IMR-90 (cell line): ENCODE measurements around the gene CNTN4. TPM values are rescaled to one million over a fixed set of nuclear protein-coding genes. Genes with fewer than 3 reads are reported as not detected.

Source experiments
- ATAC-seq: fragments of 200-7000 bp; cut with Tn5 transposase; 2 replicates; pipeline ENCODE4 v1.9.1; 2020; ENCODE audit warnings: low read depth, mild to moderate bottlenecking, moderate library complexity
- BruUV-seq: library from RNA; stranded (reverse); fragments of 400-500 nt; replicated peaks from 2 replicates; lab custom pipeline; 2021; lab: Mats Ljungman, UMichigan
- CTCF ChIA-PET: fragments of 300-600 bp; formaldehyde crosslinking; extraction: SDS; loops from one replicate; lab custom pipeline; 2021; ENCODE audit warnings: antibody characterized with exemption; lab: Yijun Ruan, JAX
- POLR2A ChIA-PET: fragments of 300-600 bp; sonication (Branson Sonifier 250); formaldehyde crosslinking; loops from one replicate; lab custom pipeline; 2022; ENCODE audit warnings: antibody characterized with exemption; ENCODE audit not compliant: unreplicated experiment; lab: Charles Lee
- DNase-seq: peaks from one replicate; pipeline ENCODE4 v3.0.0; 2013
- H2AFZ ChIP-seq: replicated peaks from 2 replicates; pipeline ENCODE3; 2013; ENCODE audit warnings: low read length, mild to moderate bottlenecking; ENCODE audit not compliant: poor library complexity
- H2AK5ac ChIP-seq: 2 replicates; pipeline ENCODE4 v1.6.1; 2013; ENCODE audit warnings: low read depth, low read length, inconsistent platforms
- H2AK9ac ChIP-seq: replicated peaks from 2 replicates; pipeline ENCODE3; 2013; ENCODE audit warnings: mild to moderate bottlenecking, low read depth, low read length, moderate library complexity; ENCODE audit not compliant: poor library complexity
- H2BK120ac ChIP-seq: 2 replicates; pipeline ENCODE4 v1.6.1; 2013; ENCODE audit warnings: low read depth, low read length, inconsistent platforms
- H2BK15ac ChIP-seq: 3 replicates; pipeline ENCODE4 v1.6.1; 2013; ENCODE audit warnings: low read depth, low read length, inconsistent platforms
- H2BK20ac ChIP-seq: 2 replicates; pipeline ENCODE4 v1.6.1; 2013; ENCODE audit warnings: low read depth, mild to moderate bottlenecking, inconsistent platforms, low read length, moderate library complexity
- H2BK5ac ChIP-seq: 2 replicates; pipeline ENCODE4 v1.6.1; 2013; ENCODE audit warnings: mild to moderate bottlenecking, low read depth, low read length, inconsistent platforms; ENCODE audit not compliant: poor library complexity, severe bottlenecking
- H3K14ac ChIP-seq: replicated peaks from 2 replicates; pipeline ENCODE4 v1.6.1; 2013; ENCODE audit warnings: low read depth, low read length, inconsistent platforms
- H3K18ac ChIP-seq: 2 replicates; pipeline ENCODE4 v1.6.1; 2013; ENCODE audit warnings: low read depth, low read length, control low read depth
- H3K23ac ChIP-seq: 2 replicates; pipeline ENCODE4 v1.6.1; 2013; ENCODE audit warnings: low read depth, low read length, inconsistent platforms
- H3K27ac ChIP-seq: 2 replicates; pipeline ENCODE4 v1.5.1; 2013; ENCODE audit warnings: mild to moderate bottlenecking, control low read depth, low read length; ENCODE audit not compliant: insufficient read depth
- H3K27me3 ChIP-seq: 2 replicates; pipeline ENCODE4 v1.6.1; 2013; ENCODE audit warnings: low read length; ENCODE audit not compliant: control insufficient read depth, insufficient read depth
- H3K36me3 ChIP-seq: 2 replicates; pipeline ENCODE4 v1.6.1; 2013; ENCODE audit warnings: low read length, mixed read lengths; ENCODE audit not compliant: control insufficient read depth, insufficient read depth
- H3K4ac ChIP-seq: 2 replicates; pipeline ENCODE4 v1.6.1; 2013; ENCODE audit warnings: low read depth, low read length, inconsistent platforms
- H3K4me1 ChIP-seq: 2 replicates; pipeline ENCODE4 v1.6.1; 2013; ENCODE audit warnings: low read length, mixed read lengths; ENCODE audit not compliant: control insufficient read depth, insufficient read depth
- H3K4me2 ChIP-seq: 2 replicates; pipeline ENCODE4 v1.6.1; 2013; ENCODE audit warnings: low read depth, mild to moderate bottlenecking, control low read depth, low read length, moderate library complexity
- H3K4me3 ChIP-seq: 2 replicates; pipeline ENCODE4 v1.5.1; 2013; ENCODE audit warnings: low read depth, mild to moderate bottlenecking, control low read depth, low read length, moderate library complexity; ENCODE audit not compliant: insufficient read depth
- H3K56ac ChIP-seq: 2 replicates; pipeline ENCODE4 v1.6.1; 2013; ENCODE audit warnings: low read length, inconsistent platforms; ENCODE audit not compliant: insufficient read depth; ENCODE audit errors: extremely low read depth
- H3K79me1 ChIP-seq, 2 experiments: 2 replicates each; pipeline ENCODE4 v1.6.1; 2013; ENCODE audit warnings: low read length in 2 of 2, inconsistent platforms in 1 of 2, low read depth in 1 of 2
- H3K9ac ChIP-seq: 2 replicates; pipeline ENCODE4 v1.6.1; 2013; ENCODE audit warnings: low read depth, low read length, control low read depth
- H3K9me1 ChIP-seq: 2 replicates; pipeline ENCODE4 v1.6.1; 2013; ENCODE audit warnings: low read length, inconsistent platforms; ENCODE audit not compliant: insufficient read depth
- H3K9me3 ChIP-seq: 2 replicates; pipeline ENCODE4 v1.6.1; 2013; ENCODE audit warnings: low read length; ENCODE audit not compliant: control insufficient read depth, insufficient read depth
- H4K20me1 ChIP-seq: 2 replicates; pipeline ENCODE4 v1.6.1; 2013; ENCODE audit warnings: low read length, inconsistent platforms; ENCODE audit not compliant: insufficient read depth
- H4K5ac ChIP-seq: 2 replicates; pipeline ENCODE4 v1.6.1; 2013; ENCODE audit warnings: mild to moderate bottlenecking, low read depth, low read length, control low read depth
- H4K8ac ChIP-seq, 2 experiments: 2 replicates each; pipeline ENCODE4 v1.6.1; 2013; ENCODE audit warnings: low read depth in 2 of 2, low read length in 2 of 2, control low read depth in 1 of 2, inconsistent platforms in 1 of 2
- H4K91ac ChIP-seq: 2 replicates; pipeline ENCODE4 v1.6.1; 2013; ENCODE audit warnings: low read depth, low read length, inconsistent platforms; ENCODE audit not compliant: insufficient read depth
- BHLHE40 ChIP-seq: fragments of 150-350 bp; IDR thresholded peaks from 2 replicates; pipeline ENCODE4 v1.6.1; 2016; ENCODE audit warnings: mild to moderate bottlenecking, low read depth, low read length
- CEBPB ChIP-seq: IDR thresholded peaks from 2 replicates; pipeline ENCODE4 v1.6.1; 2012; ENCODE audit warnings: low read depth, low read length, improper control_type of control experiment
- CHD1 ChIP-seq: IDR thresholded peaks from 2 replicates; pipeline ENCODE4 v1.6.1; 2012; ENCODE audit warnings: low read depth, low read length, improper control_type of control experiment
- CTCF ChIP-seq: conservative IDR thresholded peaks from 2 replicates; pipeline ENCODE4 v1.5.1; 2012; ENCODE audit warnings: mild to moderate bottlenecking, low read depth, low read length, improper control_type of control experiment
- FOS ChIP-seq: fragments of 150-350 bp; IDR thresholded peaks from 2 replicates; pipeline ENCODE4 v1.6.1; 2016; ENCODE audit warnings: low read depth, low read length
- MAFK ChIP-seq: IDR thresholded peaks from 2 replicates; pipeline ENCODE4 v1.6.1; 2012; ENCODE audit warnings: low read depth, low read length, improper control_type of control experiment
- MAZ ChIP-seq: IDR thresholded peaks from 2 replicates; pipeline ENCODE4 v1.6.1; 2012; ENCODE audit warnings: low read depth, mild to moderate bottlenecking, low read length, improper control_type of control experiment, moderate library complexity, borderline replicate concordance
- MXI1 ChIP-seq: IDR thresholded peaks from 2 replicates; pipeline ENCODE4 v1.6.1; 2012; ENCODE audit warnings: low read depth, mild to moderate bottlenecking, low read length, moderate library complexity, borderline replicate concordance
- POLR2A ChIP-seq: IDR thresholded peaks from 2 replicates; pipeline ENCODE4 v1.6.1; 2012; ENCODE audit warnings: mild to moderate bottlenecking, low read depth, low read length
- RAD21 ChIP-seq: IDR thresholded peaks from 2 replicates; pipeline ENCODE4 v1.6.1; 2012; ENCODE audit warnings: low read length, improper control_type of control experiment
- RCOR1 ChIP-seq: IDR thresholded peaks from 2 replicates; pipeline ENCODE4 v1.6.1; 2012; ENCODE audit warnings: mild to moderate bottlenecking, low read length, improper control_type of control experiment; ENCODE audit not compliant: insufficient replicate concordance
- RFX5 ChIP-seq: IDR thresholded peaks from 2 replicates; pipeline ENCODE4 v1.8.0; 2012; ENCODE audit warnings: low read depth, mild to moderate bottlenecking, low read length, moderate library complexity
- SMC3 ChIP-seq: fragments of 150-350 bp; IDR thresholded peaks from 2 replicates; pipeline ENCODE4 v1.6.1; 2016; ENCODE audit warnings: low read depth, mild to moderate bottlenecking, antibody characterized with exemption, low read length, moderate library complexity
- dilution Hi-C: fragments of 300-500 bp; cut with HindIII; formaldehyde crosslinking; loops from one replicate; pipeline ENCODE4 v1.14.3; 2018; ENCODE audit warnings: low sequenced_read_pairs; ENCODE audit not compliant: unreplicated experiment
- in situ Hi-C: fragments of 300-500 bp; cut with MboI; formaldehyde crosslinking; loops from 3 replicates; pipeline ENCODE4 v1.14.3; 2019; ENCODE audit warnings: low sequenced_read_pairs, inconsistent platforms, mixed read lengths
- intact Hi-C: fragments of 100-400 bp; cut with micrococcal nuclease; formaldehyde crosslinking; loops from 2 replicates; pipeline ENCODE4 v1.10.0; 2022
- polyA plus RNA-seq, 3 experiments: library from polyadenylated mRNA; depleted of rRNA; stranded (reverse); fragments of >200 nt; gene quantifications; 2 replicates each; pipeline ENCODE4 v1.2.3, GENCODE V29; 2012; ENCODE audit warnings: low replicate concordance in 1 of 3
- total RNA-seq: library from RNA; depleted of rRNA; stranded (reverse); fragments of >200 nt; gene quantifications from 2 replicates; pipeline ENCODE4 v1.2.3, GENCODE V29; 2012
- TF ChIP-seq, protein P1 (sequence below): fragments of 150-350 bp; IDR thresholded peaks from 2 replicates; pipeline ENCODE4 v1.6.1; 2016; ENCODE audit warnings: low read depth, mild to moderate bottlenecking, low read length, moderate library complexity, borderline replicate concordance
- TF ChIP-seq, protein P2 (sequence below): fragments of 150-350 bp; IDR thresholded peaks from 2 replicates; pipeline ENCODE4 v1.6.1; 2017; ENCODE audit warnings: mild to moderate bottlenecking, antibody characterized with exemption, low read length, low read depth

The CNTN4 gene
- total and polyA plus RNA-seq, 2 of the 4 experiments (the other 2 are of a cell fraction): under 0.01 TPM; not detected in 1

- CTCF ChIA-PET: no interaction called here
- ATAC-seq: no peak
Measured at GRCh38 chr3:2968475-2968874, 869.8 kb downstream of the CNTN4 start.

More at GRCh38 chr3:2968475-2968874, 869.8 kb downstream of the CNTN4 start:
- no peak overlapping the region for H2AK9ac ChIP-seq
- no peak overlapping the region for H3K14ac ChIP-seq
- DNase-seq: no peak
- no peak overlapping the region for H3K23ac ChIP-seq
- H3K4me1 ChIP-seq: no peaks in the 10 kb centered on the region
- H4K91ac ChIP-seq: no peak overlapping the region
- H2AFZ ChIP-seq: no peak overlapping the region
- in situ Hi-C loops (no loop called here), dilution Hi-C loops (no loop called here), intact Hi-C loops (no loop called here)
- no peaks in the 10 kb centered on the region for H3K9me1 ChIP-seq
- no TSS peak for BruUV-seq
- no peak overlapping the region for H2BK120ac ChIP-seq
- H3K27ac ChIP-seq: no peak overlapping the region
- H3K9ac ChIP-seq: no peak overlapping the region
- H2BK5ac ChIP-seq: no peak overlapping the region
- H4K5ac ChIP-seq: no peak overlapping the region
- H2BK15ac ChIP-seq: no peak overlapping the region
- no peak overlapping the region for H2BK20ac ChIP-seq
- H3K4me3 ChIP-seq: no peak overlapping the region
- H3K36me3 ChIP-seq: no peaks in the 10 kb centered on the region
- H3K18ac ChIP-seq: no peak overlapping the region
- H2AK5ac ChIP-seq: no peak overlapping the region
- no peak overlapping the region for H3K4ac ChIP-seq
- POLR2A ChIA-PET: no interaction called here
- H3K9me3 ChIP-seq: peaks cover 8% of the 10 kb centered on the region; the same call in 1 of the 2 replicates
- no peak overlapping the region for H3K56ac ChIP-seq
- no peaks in the 10 kb centered on the region for H4K20me1 ChIP-seq
- H4K8ac ChIP-seq: no peak overlapping the region
- H3K27me3 ChIP-seq: no peaks in the 10 kb centered on the region
- TF ChIP-seq POLR2A: no peak
- no peak for TF ChIP-seq CEBPB
- TF ChIP-seq, protein P1, sequence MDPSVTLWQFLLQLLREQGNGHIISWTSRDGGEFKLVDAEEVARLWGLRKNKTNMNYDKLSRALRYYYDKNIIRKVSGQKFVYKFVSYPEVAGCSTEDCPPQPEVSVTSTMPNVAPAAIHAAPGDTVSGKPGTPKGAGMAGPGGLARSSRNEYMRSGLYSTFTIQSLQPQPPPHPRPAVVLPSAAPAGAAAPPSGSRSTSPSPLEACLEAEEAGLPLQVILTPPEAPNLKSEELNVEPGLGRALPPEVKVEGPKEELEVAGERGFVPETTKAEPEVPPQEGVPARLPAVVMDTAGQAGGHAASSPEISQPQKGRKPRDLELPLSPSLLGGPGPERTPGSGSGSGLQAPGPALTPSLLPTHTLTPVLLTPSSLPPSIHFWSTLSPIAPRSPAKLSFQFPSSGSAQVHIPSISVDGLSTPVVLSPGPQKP: no peak
- TF ChIP-seq MAZ: no peak
- TF ChIP-seq RAD21: no peak
- TF ChIP-seq BHLHE40: no peak
- no peak for TF ChIP-seq RCOR1
- no peak for TF ChIP-seq RFX5
- TF ChIP-seq CTCF: no peak
- TF ChIP-seq CHD1: no peak
- no peak for TF ChIP-seq FOS
- TF ChIP-seq SMC3: no peak
- TF ChIP-seq MXI1: no peak
- TF ChIP-seq MAFK: no peak
- TF ChIP-seq, protein P2, sequence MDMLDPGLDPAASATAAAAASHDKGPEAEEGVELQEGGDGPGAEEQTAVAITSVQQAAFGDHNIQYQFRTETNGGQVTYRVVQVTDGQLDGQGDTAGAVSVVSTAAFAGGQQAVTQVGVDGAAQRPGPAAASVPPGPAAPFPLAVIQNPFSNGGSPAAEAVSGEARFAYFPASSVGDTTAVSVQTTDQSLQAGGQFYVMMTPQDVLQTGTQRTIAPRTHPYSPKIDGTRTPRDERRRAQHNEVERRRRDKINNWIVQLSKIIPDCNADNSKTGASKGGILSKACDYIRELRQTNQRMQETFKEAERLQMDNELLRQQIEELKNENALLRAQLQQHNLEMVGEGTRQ: no peak
- no peak overlapping the region for H3K4me2 ChIP-seq
- no peaks in the 10 kb centered on the region for H3K79me1 ChIP-seq
